Endothelial cell of umbilical vein (primary cell): Measurements from ENCODE around the gene GLOD4. TPM values are rescaled to one million over a fixed set of nuclear protein-coding genes. Genes with fewer than 3 reads are reported as not detected.

Experiments
- BruUV-seq: library from RNA; stranded (reverse); fragments of 400-500 nt; replicated peaks from 2 replicates; lab custom pipeline; 2021; lab: Mats Ljungman, UMichigan
- CTCF ChIA-PET: fragments of 300-600, 350-600 bp; sonication (Branson Sonifier 250); formaldehyde crosslinking; loops from one replicate; lab custom pipeline; 2021; ENCODE audit warnings: antibody characterized with exemption, inconsistent platforms; lab: Charles Lee
- POLR2A ChIA-PET: fragments of 300-600, 350-600 bp; sonication (Branson Sonifier 250); formaldehyde crosslinking; loops from one replicate; lab custom pipeline; 2021; ENCODE audit warnings: antibody characterized with exemption, inconsistent platforms; lab: Charles Lee
- DNase-seq: peaks from one replicate; pipeline ENCODE4 v3.0.0-alpha.2; 2011; ENCODE audit warnings: low read depth, low spot score
- FAIRE-seq: peaks from 2 replicates; lab custom pipeline; 2011; peaks lifted over from hg19 to GRCh38; lab: Jason Lieb, UNC
- H2AFZ ChIP-seq: 2 replicates; pipeline ENCODE4 v1.6.0; 2012; ENCODE audit warnings: low read depth, low read length, control low read depth, inconsistent platforms
- H3K27ac ChIP-seq: 2 replicates; pipeline ENCODE4 v1.5.1; 2011; ENCODE audit warnings: low read depth, mild to moderate bottlenecking, control low read depth, low read length, moderate library complexity; ENCODE audit not compliant: insufficient read depth
- H3K27me3 ChIP-seq, 2 experiments: 2 replicates each; pipeline versions ENCODE4 v1.6.0 to v1.6.1; 2011; ENCODE audit warnings: low read length in 2 of 2, mixed read lengths in 1 of 2; ENCODE audit not compliant: control insufficient read depth in 2 of 2, insufficient read depth in 2 of 2
- H3K36me3 ChIP-seq, 2 experiments: 2 replicates in 1 of 2; 3 replicates in 1 of 2; pipeline ENCODE4 v1.5.1; 2011; ENCODE audit warnings: low read length in 2 of 2, mild to moderate bottlenecking in 1 of 2, moderate library complexity in 1 of 2; ENCODE audit not compliant: control insufficient read depth in 2 of 2, insufficient read depth in 2 of 2; ENCODE audit errors: extremely low read depth in 1 of 2
- H3K4me1 ChIP-seq: 3 replicates; pipeline ENCODE4 v1.5.1; 2011; ENCODE audit warnings: mild to moderate bottlenecking, low read length; ENCODE audit not compliant: control insufficient read depth, insufficient read depth; ENCODE audit errors: extremely low read depth
- H3K4me2 ChIP-seq: 2 replicates; pipeline ENCODE4 v1.6.1; 2011; ENCODE audit warnings: low read length, control low read depth, mixed read lengths; ENCODE audit not compliant: insufficient read depth
- H3K4me3 ChIP-seq, 3 experiments: fragments of 200-600 bp in 1 of 3; sonication (generic), shearing (Covaris generic) in 1 of 3; replicated peaks in 1 of 3; 2 replicates each; pipeline ENCODE4 v1.5.1; 2011 to 2016; ENCODE audit warnings: control low read depth in 3 of 3, low read length in 3 of 3, mild to moderate bottlenecking in 2 of 3, inconsistent platforms in 1 of 3, low read depth in 1 of 3, moderate library complexity in 1 of 3; ENCODE audit not compliant: insufficient read depth in 1 of 3
- H3K79me2 ChIP-seq: 2 replicates; pipeline ENCODE4 v1.6.0; 2012; ENCODE audit warnings: low read length, inconsistent platforms; ENCODE audit not compliant: control insufficient read depth, insufficient read depth
- H3K9ac ChIP-seq: replicated peaks from 2 replicates; pipeline ENCODE3; 2011; ENCODE audit warnings: low read length, control low read depth; ENCODE audit not compliant: insufficient read depth; ENCODE audit errors: extremely low read depth
- H3K9me1 ChIP-seq: replicated peaks from 3 replicates; pipeline ENCODE4 v1.6.0; 2011; ENCODE audit warnings: mild to moderate bottlenecking, low read length; ENCODE audit not compliant: control insufficient read depth, insufficient read depth; ENCODE audit errors: extremely low read depth
- H3K9me3 ChIP-seq: replicated peaks from 2 replicates; pipeline ENCODE4 v1.5.1; 2012; ENCODE audit warnings: low read length, inconsistent platforms; ENCODE audit not compliant: control insufficient read depth, insufficient read depth
- H4K20me1 ChIP-seq: replicated peaks from 2 replicates; pipeline ENCODE3; 2011; ENCODE audit warnings: mild to moderate bottlenecking, low read length; ENCODE audit not compliant: control insufficient read depth, insufficient read depth; ENCODE audit errors: extremely low read depth
- EZH2 ChIP-seq: IDR thresholded peaks from 2 replicates; pipeline ENCODE4 v1.6.1; 2012; ENCODE audit warnings: borderline replicate concordance, low read depth, mild to moderate bottlenecking, moderate library complexity, low read length, inconsistent platforms; ENCODE audit not compliant: severe bottlenecking
- FOS ChIP-seq: IDR thresholded peaks from 2 replicates; pipeline ENCODE4 v1.6.1; 2011; ENCODE audit warnings: mild to moderate bottlenecking, low read length, moderate library complexity, borderline replicate concordance; ENCODE audit not compliant: insufficient read depth
- GATA2 ChIP-seq: IDR thresholded peaks from 2 replicates; pipeline ENCODE4 v1.7.0; 2011; ENCODE audit warnings: low read depth, mild to moderate bottlenecking, moderate library complexity, mixed read lengths, low read length; ENCODE audit not compliant: insufficient read length, insufficient read depth
- JUN ChIP-seq: IDR thresholded peaks from 2 replicates; pipeline ENCODE4 v1.6.1; 2011; ENCODE audit warnings: borderline replicate concordance, low read depth; ENCODE audit not compliant: insufficient read length, insufficient read depth
- MYC ChIP-seq: IDR thresholded peaks from one replicate; pipeline ENCODE4 v1.6.1; 2011; ENCODE audit warnings: mild to moderate bottlenecking, low read depth, low read length
- POLR2A ChIP-seq: IDR thresholded peaks from 2 replicates; pipeline ENCODE4 v1.6.1; 2012; ENCODE audit warnings: low read depth, mild to moderate bottlenecking, control low read depth, low read length
- POLR2AphosphoS5 ChIP-seq: IDR thresholded peaks from 2 replicates; pipeline ENCODE4 v1.6.1; 2012; ENCODE audit warnings: low read depth, mild to moderate bottlenecking, control low read depth, low read length, moderate library complexity; ENCODE audit not compliant: insufficient read depth
- dilution Hi-C: fragments of 300-500 bp; cut with MboI; formaldehyde crosslinking; loops from one replicate; pipeline ENCODE4 v1.15.0; 2019; ENCODE audit warnings: low sequenced_read_pairs; ENCODE audit not compliant: extremely low pct_ligation_motif_present
- intact Hi-C: fragments of 100-400 bp; cut with micrococcal nuclease; formaldehyde crosslinking; loops from one replicate; pipeline ENCODE4 v1.10.0; 2022
- polyA plus RNA-seq, 4 experiments: library from polyadenylated mRNA; depleted of rRNA in 3 of 4; stranded (reverse) in 3 of 4; unstranded in 1 of 4; fragments of >200 nt; gene quantifications; 2 replicates each; pipeline versions ENCODE4 v1.2.1 to v1.2.3, GENCODE V29; 2011 to 2012; ENCODE audit warnings: missing spikeins in 1 of 4
- total RNA-seq: library from RNA; stranded (reverse); gene quantifications from 2 replicates; pipeline ENCODE4 v1.2.3, GENCODE V29; 2021
- TF ChIP-seq, protein P1 (sequence below), 2 donors: IDR thresholded peaks; 1 replicate in 1 of 2; 2 replicates in 1 of 2; pipeline ENCODE4 v1.5.1; 2011; ENCODE audit warnings: low read length in 2 of 2, mild to moderate bottlenecking in 2 of 2, moderate library complexity in 2 of 2, control low read depth in 1 of 2, inconsistent platforms in 1 of 2, low read depth in 1 of 2; ENCODE audit not compliant: insufficient read depth in 1 of 2; ENCODE audit errors: extremely low read depth in 1 of 2
- TF ChIP-seq, protein P2 (sequence below): IDR thresholded peaks from 2 replicates; pipeline ENCODE4 v1.6.1; 2011; ENCODE audit not compliant: insufficient read depth, insufficient read length

GLOD4 gene
- total and polyA plus RNA-seq, 2 donors (not counting 3 experiments of a cell fraction or from before 2014, with no cell fraction given) = 41.3 to 84.2 TPM

- DNase-seq (peak; percentile 57), FAIRE-seq (no peak)
- dilution Hi-C loops (no loop called here), intact Hi-C loops (loop anchor here (1.0 kb wide), 1 partner anchor 19 kb away; the partner anchor contains the start of gene GEMIN4)
- BruUV-seq = no TSS peak
- Histone ChIP-seq H4K20me1 (no peaks in the 10 kb centered on the region), H3K9ac (peak overlapping the region; percentile 76), H3K9me3 (no peaks in the 10 kb centered on the region), H3K79me2 (peaks cover 35% of the 10 kb centered on the region), H3K4me3 (peak overlapping the region; percentile 87 to 98 (median 91)), H3K4me1 (peaks cover 15% of the 10 kb centered on the region), H2AFZ (peak overlapping the region; percentile 82), H3K27me3 (no peaks in the 10 kb centered on the region), H3K27ac (peak overlapping the region; percentile 59), H3K9me1 (no peaks in the 10 kb centered on the region), H3K36me3 (peaks cover 0 to 3% of the 10 kb centered on the region in 2 experiments), H3K4me2 (peak overlapping the region; percentile 98)
- CTCF ChIA-PET = interaction anchor here (0.6 to 1.7 kb wide), 6 partner anchors 12 to 323 kb away, joined by 3 to 8 read pairs (median 4); partner anchors contain the start of gene NXN
- TF ChIP-seq JUN (no peak), GATA2 (no peak), EZH2 (no peak), POLR2A (no peak), POLR2AphosphoS5 (no peak), FOS (no peak), MYC (no peak)
- TF ChIP-seq, protein P1, sequence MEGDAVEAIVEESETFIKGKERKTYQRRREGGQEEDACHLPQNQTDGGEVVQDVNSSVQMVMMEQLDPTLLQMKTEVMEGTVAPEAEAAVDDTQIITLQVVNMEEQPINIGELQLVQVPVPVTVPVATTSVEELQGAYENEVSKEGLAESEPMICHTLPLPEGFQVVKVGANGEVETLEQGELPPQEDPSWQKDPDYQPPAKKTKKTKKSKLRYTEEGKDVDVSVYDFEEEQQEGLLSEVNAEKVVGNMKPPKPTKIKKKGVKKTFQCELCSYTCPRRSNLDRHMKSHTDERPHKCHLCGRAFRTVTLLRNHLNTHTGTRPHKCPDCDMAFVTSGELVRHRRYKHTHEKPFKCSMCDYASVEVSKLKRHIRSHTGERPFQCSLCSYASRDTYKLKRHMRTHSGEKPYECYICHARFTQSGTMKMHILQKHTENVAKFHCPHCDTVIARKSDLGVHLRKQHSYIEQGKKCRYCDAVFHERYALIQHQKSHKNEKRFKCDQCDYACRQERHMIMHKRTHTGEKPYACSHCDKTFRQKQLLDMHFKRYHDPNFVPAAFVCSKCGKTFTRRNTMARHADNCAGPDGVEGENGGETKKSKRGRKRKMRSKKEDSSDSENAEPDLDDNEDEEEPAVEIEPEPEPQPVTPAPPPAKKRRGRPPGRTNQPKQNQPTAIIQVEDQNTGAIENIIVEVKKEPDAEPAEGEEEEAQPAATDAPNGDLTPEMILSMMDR (IDR thresholded peaks at IDR 0.05; ENCODE audit: extremely low read depth in 1 of 2, insufficient read depth in 1 of 2, low read depth in 1 of 2, low read length in 2 of 2) = no peak
- TF ChIP-seq, protein P2, sequence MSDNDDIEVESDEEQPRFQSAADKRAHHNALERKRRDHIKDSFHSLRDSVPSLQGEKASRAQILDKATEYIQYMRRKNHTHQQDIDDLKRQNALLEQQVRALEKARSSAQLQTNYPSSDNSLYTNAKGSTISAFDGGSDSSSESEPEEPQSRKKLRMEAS = no peak
- POLR2A ChIA-PET = interaction anchor here (0.6 kb wide), 1 partner anchor 26 kb away, joined by 4 read pairs; no protein-coding TSS in a partner anchor
Observed at GRCh38 chr17:732902-733720, 49.0 kb downstream of the GLOD4 start.
